Endodermal cell (in vitro differentiated cells): Measurements from ENCODE around the gene ARHGEF28. TPM values are rescaled to one million over a fixed set of nuclear protein-coding genes. Genes with fewer than 3 reads are reported as not detected.

Source experiments
- DNase-seq: peaks from one replicate; pipeline ENCODE4 v3.0.0-alpha.2; 2017
- H3K27ac ChIP-seq: 2 replicates; pipeline ENCODE4 v1.5.1; 2013; ENCODE audit warnings: mild to moderate bottlenecking, low read depth, low read length, moderate library complexity
- H3K27me3 ChIP-seq: 2 replicates; pipeline ENCODE4 v1.6.1; 2013; ENCODE audit warnings: mild to moderate bottlenecking, low read length, moderate library complexity; ENCODE audit not compliant: insufficient read depth, control insufficient read depth, poor library complexity, severe bottlenecking
- H3K36me3 ChIP-seq: 2 replicates; pipeline ENCODE4 v1.7.0; 2013; ENCODE audit warnings: mild to moderate bottlenecking, low read length, moderate library complexity; ENCODE audit not compliant: control insufficient read depth, insufficient read depth
- H3K4me1 ChIP-seq: one replicate; pipeline ENCODE4 v1.7.0; 2013; ENCODE audit warnings: low read length; ENCODE audit not compliant: control insufficient read depth, insufficient read depth
- H3K4me3 ChIP-seq: 2 replicates; pipeline ENCODE4 v1.5.1; 2013; ENCODE audit warnings: mild to moderate bottlenecking, low read length, moderate library complexity
- H3K9ac ChIP-seq: 2 replicates; pipeline ENCODE4 v1.6.1; 2013; ENCODE audit warnings: mild to moderate bottlenecking, low read length, moderate library complexity; ENCODE audit not compliant: poor library complexity, severe bottlenecking; ENCODE audit errors: extremely low read depth
- H3K9me3 ChIP-seq: 2 replicates; pipeline ENCODE4 v1.6.1; 2013; ENCODE audit warnings: mild to moderate bottlenecking, low read length, moderate library complexity; ENCODE audit not compliant: control insufficient read depth
- H3K27ac Mint-ChIP-seq: 2 replicates; pipeline ENCODE4 v1.8.0; 2020; ENCODE audit warnings: mixed read lengths
- H3K27me3 Mint-ChIP-seq: 2 replicates; pipeline ENCODE4 v1.8.0; 2021; ENCODE audit warnings: mild to moderate bottlenecking, mixed read lengths; ENCODE audit not compliant: insufficient read depth
- H3K36me3 Mint-ChIP-seq: 2 replicates; pipeline ENCODE4 v1.8.0; 2020; ENCODE audit warnings: low read depth, mixed read lengths
- H3K4me1 Mint-ChIP-seq: 2 replicates; pipeline ENCODE4 v1.8.0; 2020; ENCODE audit warnings: mixed read lengths
- H3K4me3 Mint-ChIP-seq: 2 replicates; pipeline ENCODE4 v1.8.0; 2020; ENCODE audit warnings: mild to moderate bottlenecking, moderate library complexity, mixed read lengths
- H3K9me3 Mint-ChIP-seq: 2 replicates; pipeline ENCODE4 v1.8.0; 2020; ENCODE audit warnings: mild to moderate bottlenecking, mixed read lengths
- CTCF ChIP-seq: fragments of 200-600 bp; sonication (generic); conservative IDR thresholded peaks from 2 replicates; pipeline ENCODE4 v1.5.0; 2021; ENCODE audit warnings: antibody characterized with exemption, mild to moderate bottlenecking
- WGBS, 2 experiments: methylation state at CpG; one replicate each; pipeline versions ENCODE4 v1.1.5 to v1.1.7; 2013; ENCODE audit warnings: missing lambda C conversion rate in 2 of 2, mixed read lengths in 1 of 2; ENCODE audit not compliant: insufficient coverage in 1 of 2, insufficient read length in 1 of 2; 5-methylcytosine and 5-hydroxymethylcytosine counted together
- total RNA-seq, 2 donors: library from RNA; stranded (reverse); fragmentation: NEBNext Ultra II Directional in 1 of 2; extraction: Animal tissue kit (Norgen Biotek cat#: 25700) in 1 of 2; gene quantifications; 2 replicates in 1 of 2; 3 replicates in 1 of 2; pipeline ENCODE4 v1.2.1, GENCODE V29; 2021

Gene ARHGEF28
- total RNA-seq, 2 donors from 2014 or later, result 0.92 to 1.2 TPM

- Mint-ChIP-seq H3K27ac (no peak overlapping the region), H3K4me3 (no peak overlapping the region), H3K9me3 (peaks cover 3% of the 10 kb centered on the region), H3K4me1 (no peaks in the 10 kb centered on the region), H3K36me3 (no peaks in the 10 kb centered on the region), H3K27me3 (peaks cover 2% of the 10 kb centered on the region)
- no peak overlapping the region for H3K9ac ChIP-seq
- no peaks in the 10 kb centered on the region for H3K9me3 ChIP-seq
- no peak overlapping the region for H3K27ac ChIP-seq
- no peak overlapping the region for H3K4me3 ChIP-seq
- no peaks in the 10 kb centered on the region for H3K4me1 ChIP-seq
- DNase-seq, result no peak
- no peak for TF ChIP-seq CTCF
- 92 to 99% methylated on average over 2 to 4 of the region's 4 CpGs for WGBS, 2 experiments
- H3K27me3 ChIP-seq, result no peaks in the 10 kb centered on the region
- H3K36me3 ChIP-seq, result no peaks in the 10 kb centered on the region
Observed at GRCh38 chr5:73615947-73616346, 10.0 kb upstream of the ARHGEF28 start.

GRCh38 chr5:73617510-73618279, 8.3 kb upstream of the ARHGEF28 start:
- no peak overlapping the region for H3K27ac ChIP-seq
- Mint-ChIP-seq H3K27ac (no peak overlapping the region), H3K9me3 (no peaks in the 10 kb centered on the region), H3K4me1 (no peaks in the 10 kb centered on the region), H3K27me3 (peaks cover 2% of the 10 kb centered on the region), H3K4me3 (no peak overlapping the region), H3K36me3 (no peaks in the 10 kb centered on the region)
- no peak overlapping the region for H3K4me3 ChIP-seq
- no peak for DNase-seq
- no peak overlapping the region for H3K9ac ChIP-seq
- H3K4me1 ChIP-seq, result no peaks in the 10 kb centered on the region
- H3K27me3 ChIP-seq, result no peaks in the 10 kb centered on the region
- no peaks in the 10 kb centered on the region for H3K9me3 ChIP-seq
- no peaks in the 10 kb centered on the region for H3K36me3 ChIP-seq
- TF ChIP-seq CTCF, result no peak
- 78 to 79% methylated on average over 7 to 9 of the region's 9 CpGs for WGBS, 2 experiments

- 74 to 88% methylated on average over 3 to 4 of the region's 4 CpGs for WGBS, 2 experiments
- H3K27me3 ChIP-seq, result peaks cover under 1% of the 10 kb centered on the region
- Mint-ChIP-seq H3K27ac (no peak overlapping the region), H3K36me3 (no peaks in the 10 kb centered on the region), H3K27me3 (peaks cover 2% of the 10 kb centered on the region), H3K4me1 (no peaks in the 10 kb centered on the region), H3K4me3 (no peak overlapping the region), H3K9me3 (no peaks in the 10 kb centered on the region)
- no peaks in the 10 kb centered on the region for H3K4me1 ChIP-seq
- no peaks in the 10 kb centered on the region for H3K36me3 ChIP-seq
- no peak overlapping the region for H3K4me3 ChIP-seq
- DNase-seq, result no peak
- H3K9me3 ChIP-seq, result no peaks in the 10 kb centered on the region
- H3K27ac ChIP-seq, result no peak overlapping the region
- TF ChIP-seq CTCF, result no peak
- H3K9ac ChIP-seq, result no peak overlapping the region
Observed at GRCh38 chr5:73619606-73620333, 6.2 kb upstream of the ARHGEF28 start.
